GM13976 (cell line): Measurements from ENCODE around the gene ZNF750.

Experiments
- DNase-seq: peaks from one replicate; pipeline ENCODE4 v3.0.0; 2012; ENCODE audit warnings: low spot score
- in situ Hi-C: fragments of 300-500 bp; cut with MboI; formaldehyde crosslinking; loops from one replicate; pipeline ENCODE4 v1.12.0; 2022; ENCODE audit warnings: low sequenced_read_pairs, mixed read lengths, inconsistent platforms; ENCODE audit not compliant: unreplicated experiment
- TF ChIP-seq, protein P1 (sequence below): IDR thresholded peaks from 2 replicates; pipeline ENCODE4 v1.5.1; 2012; ENCODE audit warnings: borderline replicate concordance, mild to moderate bottlenecking; ENCODE audit not compliant: insufficient read depth; ENCODE audit errors: extremely low read depth, missing control alignments, control extremely low read depth

The ZNF750 gene

GRCh38 chr17:82867763-82868325, 28.0 kb upstream of the ZNF750 start:
- in situ Hi-C loops = no loop called here

DNA sequence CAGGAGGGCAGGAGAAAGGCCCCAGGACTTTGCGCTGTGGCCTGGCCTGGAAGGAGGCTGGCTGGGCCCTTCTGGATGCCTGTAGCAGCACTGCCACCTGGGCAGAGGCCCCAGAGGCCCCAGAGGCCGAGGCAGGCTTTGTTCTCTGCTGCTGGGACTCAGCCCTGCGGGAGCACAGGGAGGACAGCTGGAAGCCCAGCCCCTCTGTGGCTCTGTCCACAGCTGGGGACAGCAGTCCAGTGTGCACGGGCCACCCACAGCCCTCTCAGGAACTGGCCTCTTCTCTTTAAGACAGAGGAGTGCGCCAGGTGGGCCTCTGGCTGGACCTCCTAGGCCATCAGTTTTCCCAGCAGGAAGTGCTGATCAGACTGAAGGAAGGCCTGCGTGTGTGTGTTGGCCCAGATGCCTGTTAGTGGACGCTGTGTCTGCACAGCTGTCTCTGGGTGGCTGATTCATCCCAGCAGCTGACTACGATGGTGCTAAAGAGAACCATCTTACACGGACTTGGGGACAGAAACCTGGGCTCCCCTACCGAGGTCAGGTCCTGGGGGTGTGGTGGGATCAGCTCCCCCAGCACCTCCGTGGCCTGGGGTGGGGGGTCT, 26.9 kb upstream of the ZNF750 start:
- TF ChIP-seq, protein P1, sequence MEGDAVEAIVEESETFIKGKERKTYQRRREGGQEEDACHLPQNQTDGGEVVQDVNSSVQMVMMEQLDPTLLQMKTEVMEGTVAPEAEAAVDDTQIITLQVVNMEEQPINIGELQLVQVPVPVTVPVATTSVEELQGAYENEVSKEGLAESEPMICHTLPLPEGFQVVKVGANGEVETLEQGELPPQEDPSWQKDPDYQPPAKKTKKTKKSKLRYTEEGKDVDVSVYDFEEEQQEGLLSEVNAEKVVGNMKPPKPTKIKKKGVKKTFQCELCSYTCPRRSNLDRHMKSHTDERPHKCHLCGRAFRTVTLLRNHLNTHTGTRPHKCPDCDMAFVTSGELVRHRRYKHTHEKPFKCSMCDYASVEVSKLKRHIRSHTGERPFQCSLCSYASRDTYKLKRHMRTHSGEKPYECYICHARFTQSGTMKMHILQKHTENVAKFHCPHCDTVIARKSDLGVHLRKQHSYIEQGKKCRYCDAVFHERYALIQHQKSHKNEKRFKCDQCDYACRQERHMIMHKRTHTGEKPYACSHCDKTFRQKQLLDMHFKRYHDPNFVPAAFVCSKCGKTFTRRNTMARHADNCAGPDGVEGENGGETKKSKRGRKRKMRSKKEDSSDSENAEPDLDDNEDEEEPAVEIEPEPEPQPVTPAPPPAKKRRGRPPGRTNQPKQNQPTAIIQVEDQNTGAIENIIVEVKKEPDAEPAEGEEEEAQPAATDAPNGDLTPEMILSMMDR = no peak
- in situ Hi-C loops = no loop called here
- no peak for DNase-seq

More at GRCh38 chr17:82867763-82868325, 28.0 kb upstream of the ZNF750 start:
- TF ChIP-seq, protein P1 = no peak
- DNase-seq = no peak

- TF ChIP-seq, protein P1 = no peak
- DNase-seq = no peak
- in situ Hi-C loops = no loop called here
These were observed 26.1 kb upstream of the ZNF750 start for GRCh38 chr17:82865774-82866395.

GRCh38 chr17:82865274-82865673, 25.5 kb upstream of the ZNF750 start:
- TF ChIP-seq, protein P1 = no peak
- in situ Hi-C loops = no loop called here

DNA sequence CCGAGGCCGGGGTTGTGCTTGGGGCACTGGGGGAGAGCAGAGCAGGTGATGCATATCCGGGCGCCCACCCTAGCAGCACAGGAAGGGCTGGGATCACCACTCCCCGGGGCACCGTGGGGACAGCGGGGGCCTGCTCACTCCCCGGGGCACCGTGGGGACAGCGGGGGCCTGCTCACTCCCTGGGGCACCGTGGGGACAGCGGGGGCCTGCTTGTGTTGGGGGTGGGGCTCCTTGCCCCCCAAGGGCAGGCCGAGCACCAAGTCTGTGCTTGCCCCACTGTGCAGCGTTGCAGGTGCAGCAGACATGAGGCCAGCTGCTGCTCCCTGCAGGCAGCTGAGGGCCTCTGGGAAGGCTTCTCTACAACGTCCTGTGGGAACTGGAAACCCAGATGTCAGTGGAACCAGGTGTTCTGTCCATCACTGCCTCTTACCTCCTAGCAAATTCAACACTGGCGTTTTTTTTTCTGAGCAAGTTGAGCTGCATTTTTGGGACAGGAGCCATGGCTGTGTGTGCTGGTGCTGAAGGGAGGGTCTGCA, 25.0 kb upstream of the ZNF750 start:
- TF ChIP-seq, protein P1 = no peak
- DNase-seq = no peak
- in situ Hi-C loops = no loop called here

More at GRCh38 chr17:82865274-82865673, 25.5 kb upstream of the ZNF750 start:
- DNase-seq = no peak

DNA sequence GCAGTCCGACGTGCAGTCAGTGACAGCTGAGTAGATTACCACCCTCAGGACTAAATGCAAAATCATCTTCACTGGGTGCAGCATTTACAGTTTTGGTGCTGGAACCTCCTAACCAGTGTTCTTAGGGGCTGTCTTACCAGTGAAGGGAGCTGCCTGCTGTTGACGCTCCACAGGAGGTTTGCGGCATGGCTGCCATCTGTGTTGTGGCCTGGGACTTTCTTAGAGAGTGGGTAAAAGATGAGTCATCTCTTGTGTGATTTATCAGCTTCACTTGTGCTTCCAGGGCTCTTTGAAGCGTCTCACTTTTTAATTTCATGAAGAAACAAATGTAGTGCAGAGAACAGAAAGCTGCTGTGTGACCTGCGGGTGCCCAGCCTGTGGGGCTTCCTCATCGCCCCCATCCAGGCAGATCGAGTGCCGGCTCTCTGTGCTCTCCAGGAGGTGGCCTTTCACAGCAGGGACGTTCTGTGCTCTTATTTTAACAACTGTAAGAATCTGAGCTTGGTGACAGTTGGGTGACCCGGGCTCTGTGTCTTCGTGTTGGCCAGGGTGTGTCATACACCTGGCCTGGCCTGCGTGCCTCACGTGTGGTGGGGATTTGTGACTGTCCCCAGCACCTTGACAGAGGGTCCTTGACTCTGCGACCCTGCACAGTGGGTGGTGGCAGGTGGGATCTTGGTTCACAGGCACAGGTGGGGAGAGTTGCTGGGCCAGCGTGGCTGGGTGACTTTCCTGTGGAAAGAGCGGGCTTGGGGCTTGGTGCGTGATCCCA, 24.3 kb upstream of the ZNF750 start:
- in situ Hi-C loops = no loop called here
- TF ChIP-seq, protein P1 = no peak
- DNase-seq = peak; percentile 89
